Fibroblast of lung (primary cell): Measurements from ENCODE around the gene FAM98C. TPM values are rescaled to one million over a fixed set of nuclear protein-coding genes. Genes with fewer than 3 reads are reported as not detected.
A peak's percentile ranks its signal among the peaks of the same experiment; 100 is the strongest.
"Not testable (repeated sequence)": the region's sequence is repeated elsewhere in the genome, so short reads cannot be mapped to it uniquely, and the experiment has no call there.

ENCODE experiments used
- DNase-seq, 2 donors: peaks; one replicate each; pipeline versions ENCODE4 v3.0.0 to v3.0.0-alpha.2; 2010; ENCODE audit warnings: low read depth in 2 of 2
- H2AFZ ChIP-seq: 2 replicates; pipeline ENCODE4 v1.5.1; 2012; ENCODE audit warnings: low read length, control low read depth, inconsistent platforms
- H3K27ac ChIP-seq: 2 replicates; pipeline ENCODE4 v1.5.1; 2011; ENCODE audit warnings: low read length, control low read depth; ENCODE audit not compliant: insufficient read depth
- H3K27me3 ChIP-seq: 2 replicates; pipeline ENCODE4 v1.5.1; 2011; ENCODE audit warnings: mild to moderate bottlenecking, low read length; ENCODE audit not compliant: control insufficient read depth, insufficient read depth
- H3K36me3 ChIP-seq: 2 replicates; pipeline ENCODE4 v1.5.1; 2011; ENCODE audit warnings: low read length; ENCODE audit not compliant: control insufficient read depth, insufficient read depth
- H3K4me1 ChIP-seq: 2 replicates; pipeline ENCODE4 v1.5.1; 2011; ENCODE audit warnings: low read length; ENCODE audit not compliant: control insufficient read depth, insufficient read depth; ENCODE audit errors: extremely low read depth
- H3K4me2 ChIP-seq: 2 replicates; pipeline ENCODE4 v1.5.1; 2011; ENCODE audit warnings: low read length, control low read depth; ENCODE audit not compliant: insufficient read depth; ENCODE audit errors: extremely low read depth
- H3K4me3 ChIP-seq, 4 experiments: fragments of 200-600 bp in 1 of 4; sonication (generic) in 1 of 4; replicated peaks in 1 of 4; 2 replicates each; pipeline ENCODE4 v1.5.1; 2011 to 2016; ENCODE audit warnings: low read length in 4 of 4, low read depth in 3 of 4, mild to moderate bottlenecking in 3 of 4, control low read depth in 2 of 4, inconsistent platforms in 1 of 4, mixed read lengths in 1 of 4; ENCODE audit not compliant: insufficient read depth in 1 of 4; ENCODE audit errors: control extremely low read depth in 1 of 4
- H3K79me2 ChIP-seq: 2 replicates; pipeline ENCODE4 v1.5.1; 2012; ENCODE audit warnings: mild to moderate bottlenecking, low read length, inconsistent platforms; ENCODE audit not compliant: control insufficient read depth, insufficient read depth
- H3K9ac ChIP-seq: 2 replicates; pipeline ENCODE4 v1.5.1; 2011; ENCODE audit warnings: mild to moderate bottlenecking, low read length, control low read depth; ENCODE audit not compliant: insufficient read depth
- H3K9me3 ChIP-seq: 2 replicates; pipeline ENCODE4 v1.5.1; 2012; ENCODE audit warnings: low read depth, low read length; ENCODE audit not compliant: control insufficient read depth, insufficient read depth
- H4K20me1 ChIP-seq: 2 replicates; pipeline ENCODE4 v1.5.1; 2011; ENCODE audit warnings: low read length; ENCODE audit not compliant: control insufficient read depth, insufficient read depth; ENCODE audit errors: extremely low read depth
- CTCF ChIP-seq, 2 donors: IDR thresholded peaks in 1 of 2; conservative IDR thresholded peaks in 1 of 2; 1 replicate in 1 of 2; 2 replicates in 1 of 2; pipeline ENCODE4 v1.5.1; 2011 to 2012; ENCODE audit warnings: low read length in 2 of 2, control low read depth in 1 of 2, inconsistent platforms in 1 of 2, low read depth in 1 of 2, mild to moderate bottlenecking in 1 of 2
- EZH2 ChIP-seq: IDR thresholded peaks from 2 replicates; pipeline ENCODE4 v1.5.1; 2012; ENCODE audit warnings: low read length, control low read depth, mild to moderate bottlenecking; ENCODE audit errors: missing control alignments
- polyA plus RNA-seq, 2 donors: library from polyadenylated mRNA; depleted of rRNA in 1 of 2; stranded (reverse) in 1 of 2; unstranded in 1 of 2; fragments of >200 nt; gene quantifications; 2 replicates each; pipeline ENCODE4 v1.2.1, GENCODE V29; 2011 to 2012; ENCODE audit warnings: missing spikeins in 1 of 2
- total RNA-seq: library from RNA; depleted of rRNA; stranded (reverse); fragments of >200 nt; gene quantifications from 2 replicates; pipeline ENCODE4 v1.2.1, GENCODE V29; 2014

The FAM98C gene
- total and polyA plus RNA-seq, 2 donors (not counting 1 experiment from before 2014, with no cell fraction given), result 4.5 to 10.6 TPM

GRCh38 chr19:38404858-38405257 lies 2.0 kb downstream of the FAM98C start:
- Histone ChIP-seq H3K4me1 (no peaks in the 10 kb centered on the region), H2AFZ (no peak overlapping the region), H3K79me2 (no peaks in the 10 kb centered on the region), H3K9me3 (no peaks in the 10 kb centered on the region), H3K4me2 (no peak overlapping the region), H3K36me3 (peaks cover 2% of the 10 kb centered on the region), H3K27me3 (no peaks in the 10 kb centered on the region), H3K4me3 (no peak overlapping the region), H3K9ac (no peak overlapping the region), H3K27ac (no peak overlapping the region), H4K20me1 (no peaks in the 10 kb centered on the region)
- no peak for DNase-seq
- TF ChIP-seq EZH2, result no peak
- no peak for TF ChIP-seq CTCF (conservative IDR thresholded peaks at IDR 0.05 in 1 of 2, IDR thresholded peaks at IDR 0.05 in 1 of 2; ENCODE audit: low read depth in 1 of 2, low read length in 2 of 2)

GRCh38 chr19:38405276-38405675 lies 2.4 kb downstream of the FAM98C start:
- no peak for DNase-seq
- Histone ChIP-seq H3K4me2 (no peak overlapping the region), H3K27me3 (no peaks in the 10 kb centered on the region), H3K4me1 (no peaks in the 10 kb centered on the region), H2AFZ (no peak overlapping the region), H3K9ac (no peak overlapping the region), H3K9me3 (no peaks in the 10 kb centered on the region), H3K4me3 (no peak overlapping the region), H4K20me1 (no peaks in the 10 kb centered on the region), H3K36me3 (peaks cover 2% of the 10 kb centered on the region), H3K27ac (no peak overlapping the region), H3K79me2 (no peaks in the 10 kb centered on the region)
- TF ChIP-seq CTCF (conservative IDR thresholded peaks at IDR 0.05 in 1 of 2, IDR thresholded peaks at IDR 0.05 in 1 of 2; ENCODE audit: low read depth in 1 of 2, low read length in 2 of 2) (no peak), EZH2 (no peak)

- Histone ChIP-seq H3K4me1 (no peaks in the 10 kb centered on the region), H3K79me2 (no peaks in the 10 kb centered on the region), H3K27me3 (no peaks in the 10 kb centered on the region), H4K20me1 (no peaks in the 10 kb centered on the region), H2AFZ (no peak overlapping the region), H3K4me2 (no peak overlapping the region), H3K9ac (no peak overlapping the region), H3K27ac (no peak overlapping the region), H3K9me3 (no peaks in the 10 kb centered on the region), H3K36me3 (peaks cover 2% of the 10 kb centered on the region), H3K4me3 (no peak overlapping the region)
- TF ChIP-seq EZH2, result no peak
- TF ChIP-seq CTCF (conservative IDR thresholded peaks at IDR 0.05 in 1 of 2, IDR thresholded peaks at IDR 0.05 in 1 of 2; ENCODE audit: low read depth in 1 of 2, low read length in 2 of 2), result no peak
- peak; percentile 44 to 54 for DNase-seq
Observed at GRCh38 chr19:38409631-38410133, 6.8 kb downstream of the FAM98C start.

GRCh38 chr19:38410407-38410806 lies 7.5 kb downstream of the FAM98C start:
- not testable (repeated sequence) for H3K79me2 ChIP-seq, H2AFZ ChIP-seq, DNase-seq, H3K4me3 ChIP-seq, H4K20me1 ChIP-seq, H3K9me3 ChIP-seq, H3K36me3 ChIP-seq, H3K27ac ChIP-seq, H3K4me2 ChIP-seq, H3K9ac ChIP-seq, H3K27me3 ChIP-seq, H3K4me1 ChIP-seq
